NCI-H128 (cell line): ENCODE measurements around the gene CBFA2T2.

ENCODE experiments used
- DNase-seq: peaks from one replicate; lab custom pipeline; 2025; ENCODE audit not compliant: unreplicated experiment; lab: John Stamatoyannopoulos, UW

CBFA2T2 gene

DNA sequence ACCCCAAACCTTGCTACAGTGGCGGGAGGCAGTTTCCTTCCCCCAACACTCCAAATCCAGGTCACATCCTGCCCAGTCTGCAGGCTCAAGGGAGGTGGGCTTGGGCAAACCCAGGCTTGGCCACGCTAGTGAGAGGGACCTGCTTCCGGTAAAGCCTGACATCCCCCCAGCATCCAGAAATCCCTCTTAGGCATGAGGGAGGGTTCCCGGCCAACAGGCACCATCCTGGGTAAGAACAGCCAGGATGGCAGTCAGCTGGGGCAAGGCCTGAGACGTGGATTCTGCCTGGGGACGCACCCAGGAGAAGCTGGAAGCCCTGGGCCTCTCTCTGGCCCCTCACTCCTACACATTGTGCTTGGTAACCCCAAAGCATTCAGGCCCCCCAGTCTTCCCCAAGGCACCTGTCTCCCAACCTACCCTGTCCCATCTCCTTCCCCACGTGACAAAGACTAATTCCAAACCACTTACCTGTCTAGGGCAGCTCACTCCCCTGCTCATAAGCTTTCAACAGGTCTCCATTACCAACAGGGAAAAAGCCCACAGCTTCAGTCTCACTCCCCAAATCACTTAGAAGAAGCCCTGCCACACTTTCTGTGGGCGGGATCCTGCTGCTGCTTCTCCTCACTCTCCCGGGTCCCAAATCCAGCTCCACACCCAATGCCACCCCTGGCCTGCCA lies 174.3 kb downstream of the CBFA2T2 start:
- no peak for DNase-seq

DNA sequence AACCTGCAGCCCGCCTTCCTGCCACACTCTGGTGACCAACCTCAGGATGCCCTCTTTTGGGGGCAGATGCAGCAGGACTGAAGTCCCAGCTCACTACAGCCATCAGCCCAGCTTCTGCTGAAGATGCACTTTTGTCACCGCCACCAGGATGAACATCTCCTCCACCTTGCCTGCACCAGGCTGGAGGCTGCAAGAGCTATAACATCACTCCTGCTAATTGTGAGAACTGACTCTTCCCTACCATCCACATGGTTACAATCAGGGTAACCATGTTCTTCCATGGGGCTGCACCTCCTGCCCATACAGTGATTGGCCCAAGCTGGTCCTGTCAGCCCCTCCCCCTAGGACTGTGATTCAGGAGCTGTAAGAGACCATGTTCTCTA lies 174.9 kb downstream of the CBFA2T2 start:
- DNase-seq: no peak

DNA sequence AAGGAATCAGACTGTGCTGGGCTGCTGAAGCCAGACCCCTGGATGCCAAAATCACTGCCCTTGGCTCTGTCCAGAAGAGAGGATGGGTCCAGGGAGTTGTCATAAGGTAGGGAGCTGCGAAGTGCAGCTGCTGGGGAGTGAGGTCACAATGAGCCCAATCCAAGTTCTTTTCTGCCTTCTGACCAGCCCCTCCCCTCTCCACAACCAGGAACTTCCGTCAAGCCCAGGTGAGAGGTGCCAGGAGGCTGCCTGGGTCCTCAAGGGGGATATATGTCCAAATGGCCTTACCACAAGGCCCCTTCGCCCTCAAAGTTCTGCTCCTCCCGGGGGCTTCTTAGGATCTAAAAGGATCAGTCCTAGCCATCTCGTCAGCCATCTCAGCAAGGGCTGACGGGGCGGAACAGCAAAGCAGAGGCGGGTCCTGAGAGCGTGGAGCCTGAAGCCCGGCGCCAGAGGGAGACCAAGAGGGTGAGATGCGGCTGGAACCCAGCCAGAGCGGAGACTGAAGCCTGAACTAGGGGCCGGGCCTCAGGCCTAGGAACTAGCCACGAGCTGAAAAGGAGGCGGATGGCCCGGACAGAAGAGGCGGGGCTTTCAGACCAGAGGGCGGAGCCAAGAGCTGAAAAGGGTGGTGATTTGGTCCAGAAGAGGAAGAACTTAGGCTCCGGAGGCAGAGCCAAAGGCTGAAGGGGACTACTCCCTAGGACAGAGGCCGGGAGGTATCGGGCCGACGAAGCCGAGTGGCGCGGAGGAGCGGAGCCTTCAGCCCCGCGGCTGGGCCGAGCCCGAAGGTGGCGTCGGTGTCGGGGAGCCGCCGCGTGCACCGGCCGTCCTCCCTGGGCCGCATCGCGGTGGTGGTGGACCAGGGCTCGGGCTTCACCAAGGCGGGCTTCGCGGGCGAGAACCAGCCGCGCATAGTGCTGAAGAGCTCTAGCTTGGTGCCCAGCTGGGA lies 176.7 kb downstream of the CBFA2T2 start, which contains the start of gene ACTL10:
ACTL10 (plus strand) TSS at position 651 of the 952 bp plus-strand sequence. CDS start 555 bp downstream, outside the sequence.
- DNase-seq: peak; percentile 88

GRCh38 chr20:33667245-33667675 lies 177.4 kb downstream of the CBFA2T2 start:
- no peak for DNase-seq

DNA sequence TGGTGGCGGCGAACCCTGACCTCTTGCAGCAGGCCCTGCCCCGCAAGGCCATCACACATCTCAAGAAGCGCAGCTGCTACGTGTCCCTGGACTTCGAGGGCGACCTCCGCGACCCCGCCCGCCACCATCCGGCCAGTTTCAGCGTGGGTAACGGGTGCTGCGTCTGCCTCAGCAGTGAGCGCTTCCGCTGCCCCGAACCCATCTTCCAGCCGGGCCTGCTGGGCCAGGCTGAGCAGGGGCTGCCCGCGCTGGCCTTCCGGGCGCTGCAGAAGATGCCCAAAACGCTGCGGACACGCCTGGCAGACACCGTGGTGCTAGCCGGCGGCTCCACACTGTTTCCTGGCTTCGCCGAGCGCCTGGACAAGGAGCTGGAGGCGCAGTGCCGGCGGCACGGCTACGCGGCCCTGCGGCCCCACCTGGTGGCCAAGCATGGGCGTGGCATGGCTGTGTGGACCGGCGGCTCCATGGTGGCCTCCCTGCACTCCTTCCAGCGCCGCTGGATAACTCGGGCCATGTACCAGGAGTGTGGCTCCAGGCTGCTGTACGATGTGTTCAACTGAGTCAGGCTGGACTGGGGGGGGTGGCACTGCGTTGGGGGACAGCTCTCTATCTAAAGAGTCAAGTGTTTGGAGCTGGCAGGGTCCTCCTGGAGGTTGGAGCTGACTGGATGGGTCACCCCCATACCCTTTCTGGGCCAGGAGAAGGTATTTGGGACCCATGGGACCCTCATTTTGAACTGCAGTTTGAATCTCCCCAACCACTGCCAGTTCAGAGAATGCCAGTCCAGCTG lies 178.0 kb downstream of the CBFA2T2 start:
- DNase-seq: peak; percentile 28

GRCh38 chr20:33668466-33669155 lies 178.7 kb downstream of the CBFA2T2 start:
- DNase-seq: no peak

DNA sequence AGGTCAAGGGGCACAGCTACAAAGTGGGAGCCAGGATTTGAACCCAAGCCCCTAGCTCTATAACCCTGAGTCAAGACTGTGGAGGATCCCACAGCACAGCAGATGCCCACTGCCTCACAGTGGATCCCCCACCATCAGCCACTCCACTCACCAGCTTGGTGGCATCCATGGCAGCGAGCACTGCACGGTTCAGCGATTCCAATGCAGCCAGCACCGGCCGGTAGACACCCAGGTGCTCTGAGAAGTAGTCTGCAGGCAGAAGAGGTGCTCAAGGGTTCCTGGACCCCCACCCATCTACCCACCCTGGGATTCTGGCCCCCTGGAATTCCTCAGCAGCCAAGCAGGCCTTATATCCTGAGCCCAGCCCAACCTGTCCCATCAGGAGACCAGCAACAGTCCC lies 179.3 kb downstream of the CBFA2T2 start:
- no peak for DNase-seq

- no peak for DNase-seq
These were observed 180.2 kb downstream of the CBFA2T2 start for GRCh38 chr20:33669873-33670640.

- no peak for DNase-seq
These were observed 181.0 kb downstream of the CBFA2T2 start for GRCh38 chr20:33670715-33671499.

DNA sequence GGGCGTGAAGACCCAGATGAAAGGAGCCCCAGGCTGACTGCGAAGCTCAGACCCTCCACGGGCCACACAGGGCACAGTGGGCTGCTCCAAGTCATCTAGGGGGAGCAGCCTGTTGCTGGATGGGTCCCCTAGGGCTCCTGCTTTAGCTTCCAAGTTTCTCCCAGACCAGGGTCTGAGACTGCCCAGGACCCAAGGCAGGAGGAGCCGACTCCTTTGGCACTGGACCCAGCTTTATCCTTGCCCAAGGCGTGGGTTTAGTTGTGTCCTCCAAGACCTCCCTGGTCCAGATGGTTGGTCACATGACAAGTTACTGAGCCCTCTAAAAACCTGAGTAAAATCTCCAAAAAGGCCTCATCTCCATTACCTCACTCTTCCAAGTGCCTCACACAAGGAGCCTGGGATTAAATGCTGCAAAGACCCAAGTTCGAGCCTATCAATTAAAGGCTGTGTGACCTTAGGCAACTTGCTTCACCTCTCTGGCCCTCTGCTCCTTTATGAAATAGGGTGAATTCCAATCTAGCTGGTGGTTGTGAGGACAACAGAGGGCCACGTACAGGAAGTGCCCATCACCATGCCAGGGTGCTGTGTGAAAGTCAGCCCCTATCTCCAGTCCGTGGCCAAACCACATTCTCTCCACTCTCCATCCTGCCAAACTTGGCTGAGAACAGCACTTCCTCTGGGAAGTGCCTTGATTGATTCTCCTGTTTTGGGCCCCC lies 181.8 kb downstream of the CBFA2T2 start:
- DNase-seq: no peak

GRCh38 chr20:33672426-33673113 lies 182.7 kb downstream of the CBFA2T2 start:
- no peak for DNase-seq

DNA sequence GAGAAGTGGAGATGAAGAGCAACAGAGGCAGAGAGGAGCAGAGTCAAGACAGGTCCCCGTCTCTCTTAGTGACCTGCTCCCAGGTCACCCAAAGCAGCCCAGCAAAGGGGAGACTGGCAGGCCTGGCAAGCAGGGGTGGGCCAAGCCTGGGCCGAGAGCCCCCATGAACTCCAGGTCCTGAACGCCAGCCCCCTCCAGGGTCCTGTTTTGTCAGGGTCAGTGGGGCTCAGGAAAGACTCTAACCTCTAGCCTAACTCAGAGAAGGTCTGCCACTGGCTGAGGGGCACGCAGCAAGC lies 183.2 kb downstream of the CBFA2T2 start:
- DNase-seq: no peak

GRCh38 chr20:33673410-33674293 lies 183.8 kb downstream of the CBFA2T2 start:
- no peak for DNase-seq

- DNase-seq: peak; percentile 30
These were observed 184.6 kb downstream of the CBFA2T2 start, which contains the start of gene NECAB3 for GRCh38 chr20:33674294-33675135. Gene NECAB3 (minus strand): TSS chr20:33674428. CDS start chr20:33674352, 76 bp downstream.

DNA sequence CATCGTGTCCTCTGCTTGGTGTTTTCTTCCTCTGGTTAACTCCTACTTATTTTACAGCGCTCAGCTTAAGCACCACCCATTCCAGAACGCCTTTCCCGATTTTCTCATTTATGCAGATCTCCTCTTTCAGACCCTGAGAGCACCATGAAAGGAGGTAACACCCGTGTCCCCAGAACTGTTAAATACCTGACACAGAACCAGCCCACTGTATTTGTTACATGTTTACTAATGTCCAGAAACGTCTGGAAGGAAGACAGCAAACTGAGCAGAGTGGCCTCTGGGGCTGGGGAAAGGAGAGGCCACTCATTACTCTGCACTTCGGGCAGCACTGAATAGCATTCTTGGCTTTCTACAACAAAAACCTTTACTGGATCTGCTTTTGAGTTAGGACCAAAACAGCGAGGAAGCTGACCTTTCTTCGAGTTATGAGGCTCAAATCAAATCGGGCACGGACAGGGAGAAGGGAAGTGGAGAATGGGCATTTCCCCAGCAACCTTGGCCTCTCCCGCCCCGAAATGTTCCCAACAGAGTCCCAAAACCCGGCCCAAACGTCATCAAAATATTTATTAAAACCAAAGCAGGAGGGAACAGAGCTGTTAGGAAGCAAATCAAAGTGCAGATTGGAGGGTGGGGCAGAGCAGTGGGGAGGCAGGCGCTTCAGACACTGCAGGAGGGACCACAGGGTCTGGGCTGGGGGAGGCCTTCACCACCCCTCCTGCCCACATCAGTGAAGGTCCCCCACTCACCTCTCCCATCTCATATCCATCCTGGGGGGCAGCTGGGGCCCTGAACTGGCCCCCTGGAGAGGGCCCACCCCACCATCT lies 185.5 kb downstream of the CBFA2T2 start:
- DNase-seq: no peak
